ENCODE measurements around the gene KLK14.

The KLK14 gene

GRCh38 chr19:51065221-51065960, 17.3 kb downstream of the KLK14 start:
- no peak for DNase-seq (ENCODE audit: extremely low read depth, low read depth)
- TF ChIP-seq CTCF (IDR thresholded peaks at IDR 0.05; ENCODE audit: low read depth, low read length), result no peak

GRCh38 chr19:51064534-51065220, 18.0 kb downstream of the KLK14 start, which contains the start of gene KLK13:
KLK13 (minus strand) TSS chr19:51065092; CDS start chr19:51065067, 25 bp downstream.
- no peak for DNase-seq (ENCODE audit: extremely low read depth, low read depth)
- no peak for TF ChIP-seq CTCF (IDR thresholded peaks at IDR 0.05; ENCODE audit: low read depth, low read length)

GRCh38 chr19:51063664-51064063, 19.0 kb downstream of the KLK14 start:
- no peak for TF ChIP-seq CTCF (IDR thresholded peaks at IDR 0.05; ENCODE audit: low read depth, low read length)
- no peak for DNase-seq (ENCODE audit: extremely low read depth, low read depth)

- no peak for DNase-seq (ENCODE audit: extremely low read depth, low read depth)
Observed at GRCh38 chr19:51060973-51061372, 21.7 kb downstream of the KLK14 start.

GRCh38 chr19:51060336-51060735, 22.4 kb downstream of the KLK14 start:
- no peak for DNase-seq (ENCODE audit: extremely low read depth, low read depth)
- TF ChIP-seq CTCF (IDR thresholded peaks at IDR 0.05; ENCODE audit: low read depth, low read length), result no peak

More at GRCh38 chr19:51060973-51061372, 21.7 kb downstream of the KLK14 start:
- TF ChIP-seq CTCF (IDR thresholded peaks at IDR 0.05; ENCODE audit: low read depth, low read length), result no peak

- no peak for DNase-seq (ENCODE audit: extremely low read depth, low read depth)
- TF ChIP-seq CTCF (IDR thresholded peaks at IDR 0.05; ENCODE audit: low read depth, low read length), result no peak
Observed at GRCh38 chr19:51059715-51060114, 23.0 kb downstream of the KLK14 start.

- no peak for TF ChIP-seq CTCF (IDR thresholded peaks at IDR 0.05; ENCODE audit: low read depth, low read length)
Observed at GRCh38 chr19:51055866-51056265, 26.8 kb downstream of the KLK14 start.

More at GRCh38 chr19:51055866-51056265, 26.8 kb downstream of the KLK14 start:
- no peak for DNase-seq (ENCODE audit: extremely low read depth, low read depth)
